H1 (cell line): ENCODE data around the gene MICALL2.

ENCODE experiments used
- EZH2 ChIP-seq: fragments of 200-600 bp; sonication (generic); IDR thresholded peaks from 2 replicates; pipeline ENCODE4 v1.7.1; 2012; ENCODE audit warnings: low read depth, mild to moderate bottlenecking, moderate library complexity, low read length, inconsistent platforms; ENCODE audit not compliant: severe bottlenecking
- POLR2A ChIP-seq, 2 experiments: IDR thresholded peaks; 1 replicate in 1 of 2; 2 replicates in 1 of 2; pipeline ENCODE4 v1.6.1; 2011; ENCODE audit warnings: low read depth in 2 of 2, low read length in 2 of 2, mild to moderate bottlenecking in 2 of 2; ENCODE audit errors: control extremely low read depth in 1 of 2
- RFX5 ChIP-seq: IDR thresholded peaks from 2 replicates; pipeline ENCODE4 v1.6.1; 2011; ENCODE audit warnings: low read depth, low read length, improper control_type of control experiment, borderline replicate concordance
- TF ChIP-seq, protein P1 (sequence below), 3 experiments: IDR thresholded peaks; 1 replicate in 2 of 3; 2 replicates in 1 of 3; pipeline versions ENCODE4 v1.5.1 to v1.6.1; 2011; ENCODE audit warnings: low read length in 3 of 3, mild to moderate bottlenecking in 3 of 3, inconsistent platforms in 2 of 3, low read depth in 1 of 3, moderate library complexity in 1 of 3; ENCODE audit not compliant: insufficient read depth in 1 of 3; ENCODE audit errors: control extremely low read depth in 1 of 3
- TF ChIP-seq, protein P2 (sequence below): fragments of 300-600 bp; sonication (generic); IDR thresholded peaks from 2 replicates; pipeline ENCODE4 v1.7.1; 2012; ENCODE audit warnings: low read length, moderate library complexity, mild to moderate bottlenecking, inconsistent platforms; ENCODE audit not compliant: insufficient replicate concordance

DNA sequence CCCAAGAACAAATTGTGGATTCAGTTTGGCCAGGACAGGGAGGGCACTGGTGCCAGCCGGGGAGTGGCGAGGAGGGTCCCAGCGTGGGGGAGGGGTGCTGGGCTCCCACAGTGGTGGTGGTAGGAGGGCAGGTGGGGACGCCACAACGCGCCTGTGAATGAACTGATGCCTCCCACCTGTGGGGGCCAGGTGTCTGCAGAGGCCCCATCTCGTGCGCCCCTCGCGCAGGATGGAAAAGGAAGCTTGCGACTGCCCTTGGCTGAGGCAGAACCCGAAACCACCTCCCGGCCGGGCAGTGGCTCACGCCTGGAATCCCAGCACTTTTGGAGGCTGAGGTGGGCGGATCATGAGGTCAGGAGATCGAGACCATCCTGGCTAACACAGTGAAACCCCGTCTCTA lies 72.0 kb downstream of the MICALL2 start:
- TF ChIP-seq, protein P1, sequence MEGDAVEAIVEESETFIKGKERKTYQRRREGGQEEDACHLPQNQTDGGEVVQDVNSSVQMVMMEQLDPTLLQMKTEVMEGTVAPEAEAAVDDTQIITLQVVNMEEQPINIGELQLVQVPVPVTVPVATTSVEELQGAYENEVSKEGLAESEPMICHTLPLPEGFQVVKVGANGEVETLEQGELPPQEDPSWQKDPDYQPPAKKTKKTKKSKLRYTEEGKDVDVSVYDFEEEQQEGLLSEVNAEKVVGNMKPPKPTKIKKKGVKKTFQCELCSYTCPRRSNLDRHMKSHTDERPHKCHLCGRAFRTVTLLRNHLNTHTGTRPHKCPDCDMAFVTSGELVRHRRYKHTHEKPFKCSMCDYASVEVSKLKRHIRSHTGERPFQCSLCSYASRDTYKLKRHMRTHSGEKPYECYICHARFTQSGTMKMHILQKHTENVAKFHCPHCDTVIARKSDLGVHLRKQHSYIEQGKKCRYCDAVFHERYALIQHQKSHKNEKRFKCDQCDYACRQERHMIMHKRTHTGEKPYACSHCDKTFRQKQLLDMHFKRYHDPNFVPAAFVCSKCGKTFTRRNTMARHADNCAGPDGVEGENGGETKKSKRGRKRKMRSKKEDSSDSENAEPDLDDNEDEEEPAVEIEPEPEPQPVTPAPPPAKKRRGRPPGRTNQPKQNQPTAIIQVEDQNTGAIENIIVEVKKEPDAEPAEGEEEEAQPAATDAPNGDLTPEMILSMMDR (IDR thresholded peaks at IDR 0.05; ENCODE audit: control extremely low read depth in 1 of 3, insufficient read depth in 1 of 3, low read depth in 1 of 3, low read length in 3 of 3), result no peak
- no peak for TF ChIP-seq EZH2
- TF ChIP-seq POLR2A (IDR thresholded peaks at IDR 0.05; ENCODE audit: control extremely low read depth in 1 of 2, low read depth in 2 of 2, low read length in 2 of 2), result no peak
- TF ChIP-seq, protein P2, sequence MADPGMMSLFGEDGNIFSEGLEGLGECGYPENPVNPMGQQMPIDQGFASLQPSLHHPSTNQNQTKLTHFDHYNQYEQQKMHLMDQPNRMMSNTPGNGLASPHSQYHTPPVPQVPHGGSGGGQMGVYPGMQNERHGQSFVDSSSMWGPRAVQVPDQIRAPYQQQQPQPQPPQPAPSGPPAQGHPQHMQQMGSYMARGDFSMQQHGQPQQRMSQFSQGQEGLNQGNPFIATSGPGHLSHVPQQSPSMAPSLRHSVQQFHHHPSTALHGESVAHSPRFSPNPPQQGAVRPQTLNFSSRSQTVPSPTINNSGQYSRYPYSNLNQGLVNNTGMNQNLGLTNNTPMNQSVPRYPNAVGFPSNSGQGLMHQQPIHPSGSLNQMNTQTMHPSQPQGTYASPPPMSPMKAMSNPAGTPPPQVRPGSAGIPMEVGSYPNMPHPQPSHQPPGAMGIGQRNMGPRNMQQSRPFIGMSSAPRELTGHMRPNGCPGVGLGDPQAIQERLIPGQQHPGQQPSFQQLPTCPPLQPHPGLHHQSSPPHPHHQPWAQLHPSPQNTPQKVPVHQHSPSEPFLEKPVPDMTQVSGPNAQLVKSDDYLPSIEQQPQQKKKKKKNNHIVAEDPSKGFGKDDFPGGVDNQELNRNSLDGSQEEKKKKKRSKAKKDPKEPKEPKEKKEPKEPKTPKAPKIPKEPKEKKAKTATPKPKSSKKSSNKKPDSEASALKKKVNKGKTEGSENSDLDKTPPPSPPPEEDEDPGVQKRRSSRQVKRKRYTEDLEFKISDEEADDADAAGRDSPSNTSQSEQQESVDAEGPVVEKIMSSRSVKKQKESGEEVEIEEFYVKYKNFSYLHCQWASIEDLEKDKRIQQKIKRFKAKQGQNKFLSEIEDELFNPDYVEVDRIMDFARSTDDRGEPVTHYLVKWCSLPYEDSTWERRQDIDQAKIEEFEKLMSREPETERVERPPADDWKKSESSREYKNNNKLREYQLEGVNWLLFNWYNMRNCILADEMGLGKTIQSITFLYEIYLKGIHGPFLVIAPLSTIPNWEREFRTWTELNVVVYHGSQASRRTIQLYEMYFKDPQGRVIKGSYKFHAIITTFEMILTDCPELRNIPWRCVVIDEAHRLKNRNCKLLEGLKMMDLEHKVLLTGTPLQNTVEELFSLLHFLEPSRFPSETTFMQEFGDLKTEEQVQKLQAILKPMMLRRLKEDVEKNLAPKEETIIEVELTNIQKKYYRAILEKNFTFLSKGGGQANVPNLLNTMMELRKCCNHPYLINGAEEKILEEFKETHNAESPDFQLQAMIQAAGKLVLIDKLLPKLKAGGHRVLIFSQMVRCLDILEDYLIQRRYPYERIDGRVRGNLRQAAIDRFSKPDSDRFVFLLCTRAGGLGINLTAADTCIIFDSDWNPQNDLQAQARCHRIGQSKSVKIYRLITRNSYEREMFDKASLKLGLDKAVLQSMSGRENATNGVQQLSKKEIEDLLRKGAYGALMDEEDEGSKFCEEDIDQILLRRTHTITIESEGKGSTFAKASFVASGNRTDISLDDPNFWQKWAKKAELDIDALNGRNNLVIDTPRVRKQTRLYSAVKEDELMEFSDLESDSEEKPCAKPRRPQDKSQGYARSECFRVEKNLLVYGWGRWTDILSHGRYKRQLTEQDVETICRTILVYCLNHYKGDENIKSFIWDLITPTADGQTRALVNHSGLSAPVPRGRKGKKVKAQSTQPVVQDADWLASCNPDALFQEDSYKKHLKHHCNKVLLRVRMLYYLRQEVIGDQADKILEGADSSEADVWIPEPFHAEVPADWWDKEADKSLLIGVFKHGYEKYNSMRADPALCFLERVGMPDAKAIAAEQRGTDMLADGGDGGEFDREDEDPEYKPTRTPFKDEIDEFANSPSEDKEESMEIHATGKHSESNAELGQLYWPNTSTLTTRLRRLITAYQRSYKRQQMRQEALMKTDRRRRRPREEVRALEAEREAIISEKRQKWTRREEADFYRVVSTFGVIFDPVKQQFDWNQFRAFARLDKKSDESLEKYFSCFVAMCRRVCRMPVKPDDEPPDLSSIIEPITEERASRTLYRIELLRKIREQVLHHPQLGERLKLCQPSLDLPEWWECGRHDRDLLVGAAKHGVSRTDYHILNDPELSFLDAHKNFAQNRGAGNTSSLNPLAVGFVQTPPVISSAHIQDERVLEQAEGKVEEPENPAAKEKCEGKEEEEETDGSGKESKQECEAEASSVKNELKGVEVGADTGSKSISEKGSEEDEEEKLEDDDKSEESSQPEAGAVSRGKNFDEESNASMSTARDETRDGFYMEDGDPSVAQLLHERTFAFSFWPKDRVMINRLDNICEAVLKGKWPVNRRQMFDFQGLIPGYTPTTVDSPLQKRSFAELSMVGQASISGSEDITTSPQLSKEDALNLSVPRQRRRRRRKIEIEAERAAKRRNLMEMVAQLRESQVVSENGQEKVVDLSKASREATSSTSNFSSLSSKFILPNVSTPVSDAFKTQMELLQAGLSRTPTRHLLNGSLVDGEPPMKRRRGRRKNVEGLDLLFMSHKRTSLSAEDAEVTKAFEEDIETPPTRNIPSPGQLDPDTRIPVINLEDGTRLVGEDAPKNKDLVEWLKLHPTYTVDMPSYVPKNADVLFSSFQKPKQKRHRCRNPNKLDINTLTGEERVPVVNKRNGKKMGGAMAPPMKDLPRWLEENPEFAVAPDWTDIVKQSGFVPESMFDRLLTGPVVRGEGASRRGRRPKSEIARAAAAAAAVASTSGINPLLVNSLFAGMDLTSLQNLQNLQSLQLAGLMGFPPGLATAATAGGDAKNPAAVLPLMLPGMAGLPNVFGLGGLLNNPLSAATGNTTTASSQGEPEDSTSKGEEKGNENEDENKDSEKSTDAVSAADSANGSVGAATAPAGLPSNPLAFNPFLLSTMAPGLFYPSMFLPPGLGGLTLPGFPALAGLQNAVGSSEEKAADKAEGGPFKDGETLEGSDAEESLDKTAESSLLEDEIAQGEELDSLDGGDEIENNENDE, result no peak
- TF ChIP-seq RFX5, result no peak
